Type B pancreatic cell (in vitro differentiated cells): ENCODE results near the gene SLC25A21. TPM values are rescaled to one million over a fixed set of nuclear protein-coding genes. Genes with fewer than 3 reads are reported as not detected.

Source experiments
- DNase-seq: peaks from one replicate; pipeline ENCODE4 v3.0.0; 2021; ENCODE audit warnings: mixed read lengths; ENCODE audit not compliant: unreplicated experiment; ENCODE audit errors: extremely low spot score
- H3K27ac Mint-ChIP-seq: 2 replicates; pipeline ENCODE4 v1.8.0; 2021; ENCODE audit warnings: mild to moderate bottlenecking, mixed read lengths
- H3K27me3 Mint-ChIP-seq: 2 replicates; pipeline ENCODE4 v1.8.0; 2021; ENCODE audit warnings: mixed read lengths
- H3K36me3 Mint-ChIP-seq: 2 replicates; pipeline ENCODE4 v1.8.0; 2021; ENCODE audit warnings: mixed read lengths
- H3K4me1 Mint-ChIP-seq: one replicate; pipeline ENCODE4 v1.8.0; 2021; ENCODE audit warnings: mixed read lengths; ENCODE audit not compliant: unreplicated experiment
- H3K4me3 Mint-ChIP-seq: 2 replicates; pipeline ENCODE4 v1.8.0; 2021; ENCODE audit warnings: mild to moderate bottlenecking, mixed read lengths
- H3K9me3 Mint-ChIP-seq: 2 replicates; pipeline ENCODE4 v1.8.0; 2021; ENCODE audit warnings: mixed read lengths
- total RNA-seq: library from RNA; stranded (reverse); gene quantifications from 2 replicates; pipeline ENCODE4 v1.2.1, GENCODE V29; 2021; ENCODE audit warnings: low replicate concordance
- TF ChIP-seq, protein P1 (sequence below): fragments of 200-600 bp; sonication (generic); conservative IDR thresholded peaks from 2 replicates; pipeline ENCODE4 v1.5.0; 2021; ENCODE audit warnings: antibody characterized with exemption, mild to moderate bottlenecking

Gene SLC25A21
- total RNA-seq, 1 donor from 2014 or later, result 0.58 TPM

DNA sequence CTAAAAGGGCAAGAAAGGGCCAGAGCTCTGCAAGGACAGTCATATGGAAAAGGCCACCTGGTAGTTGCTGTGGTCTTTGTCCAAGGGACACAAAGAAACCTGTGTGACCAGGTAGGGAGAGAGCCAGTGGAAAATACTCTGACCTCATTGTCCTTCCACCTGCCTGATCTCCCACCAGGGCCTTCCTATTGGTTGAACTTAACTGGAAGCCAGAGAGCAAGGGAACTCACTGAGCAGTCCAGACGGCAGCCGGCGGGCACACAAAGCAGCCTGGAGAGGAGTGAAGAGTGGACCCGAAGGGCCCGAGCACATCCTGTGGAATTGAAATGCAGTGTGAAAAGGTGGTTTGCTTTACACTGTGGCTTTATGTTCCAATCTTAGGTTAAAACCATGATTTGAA is 120.7 kb downstream of the SLC25A21 start:
- Mint-ChIP-seq H3K4me3 (no peak overlapping the region), H3K27ac (no peak overlapping the region), H3K27me3 (peaks cover 6% of the 10 kb centered on the region), H3K36me3 (no peaks in the 10 kb centered on the region), H3K9me3 (peaks cover 15% of the 10 kb centered on the region), H3K4me1 (peaks cover 11% of the 10 kb centered on the region)
- TF ChIP-seq, protein P1, sequence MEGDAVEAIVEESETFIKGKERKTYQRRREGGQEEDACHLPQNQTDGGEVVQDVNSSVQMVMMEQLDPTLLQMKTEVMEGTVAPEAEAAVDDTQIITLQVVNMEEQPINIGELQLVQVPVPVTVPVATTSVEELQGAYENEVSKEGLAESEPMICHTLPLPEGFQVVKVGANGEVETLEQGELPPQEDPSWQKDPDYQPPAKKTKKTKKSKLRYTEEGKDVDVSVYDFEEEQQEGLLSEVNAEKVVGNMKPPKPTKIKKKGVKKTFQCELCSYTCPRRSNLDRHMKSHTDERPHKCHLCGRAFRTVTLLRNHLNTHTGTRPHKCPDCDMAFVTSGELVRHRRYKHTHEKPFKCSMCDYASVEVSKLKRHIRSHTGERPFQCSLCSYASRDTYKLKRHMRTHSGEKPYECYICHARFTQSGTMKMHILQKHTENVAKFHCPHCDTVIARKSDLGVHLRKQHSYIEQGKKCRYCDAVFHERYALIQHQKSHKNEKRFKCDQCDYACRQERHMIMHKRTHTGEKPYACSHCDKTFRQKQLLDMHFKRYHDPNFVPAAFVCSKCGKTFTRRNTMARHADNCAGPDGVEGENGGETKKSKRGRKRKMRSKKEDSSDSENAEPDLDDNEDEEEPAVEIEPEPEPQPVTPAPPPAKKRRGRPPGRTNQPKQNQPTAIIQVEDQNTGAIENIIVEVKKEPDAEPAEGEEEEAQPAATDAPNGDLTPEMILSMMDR, result no peak
- DNase-seq, result no peak

GRCh38 chr14:37051153-37051552 is 121.3 kb downstream of the SLC25A21 start:
- Mint-ChIP-seq H3K36me3 (no peaks in the 10 kb centered on the region), H3K9me3 (peaks cover 11% of the 10 kb centered on the region), H3K4me1 (peaks cover 12% of the 10 kb centered on the region), H3K4me3 (no peak overlapping the region), H3K27ac (no peak overlapping the region), H3K27me3 (peaks cover 10% of the 10 kb centered on the region)
- DNase-seq, result no peak
- TF ChIP-seq, protein P1, result no peak

GRCh38 chr14:37048666-37049071 is 123.7 kb downstream of the SLC25A21 start:
- Mint-ChIP-seq H3K27me3 (peaks cover 15% of the 10 kb centered on the region), H3K36me3 (no peaks in the 10 kb centered on the region), H3K4me1 (peaks cover 12% of the 10 kb centered on the region), H3K4me3 (no peak overlapping the region), H3K9me3 (no peaks in the 10 kb centered on the region), H3K27ac (no peak overlapping the region)
- no peak for DNase-seq
- TF ChIP-seq, protein P1, result no peak

DNA sequence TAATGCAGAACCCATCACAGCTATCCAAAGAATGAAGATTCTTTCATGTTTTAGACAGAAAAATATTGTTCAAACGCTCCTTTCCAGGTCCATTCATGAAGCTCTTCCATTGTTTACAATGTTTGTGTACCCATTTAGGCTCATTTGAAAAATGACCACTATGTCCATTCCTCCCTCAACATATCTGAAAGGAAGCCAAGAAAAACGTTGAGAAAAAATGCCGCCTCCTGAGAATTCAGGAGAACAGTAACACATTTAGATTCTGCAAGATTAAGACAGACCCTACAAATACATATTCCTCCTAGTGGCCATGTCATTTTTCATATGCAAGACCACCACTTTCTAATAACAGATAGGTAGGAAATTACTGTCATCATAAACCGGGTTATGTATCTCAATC is 124.4 kb downstream of the SLC25A21 start:
- peaks cover 12% of the 10 kb centered on the region for H3K4me1 Mint-ChIP-seq
- peaks cover 20% of the 10 kb centered on the region for H3K27me3 Mint-ChIP-seq
- no peak overlapping the region for H3K4me3 Mint-ChIP-seq
- TF ChIP-seq, protein P1, result no peak
- no peak overlapping the region for H3K27ac Mint-ChIP-seq
- no peaks in the 10 kb centered on the region for H3K36me3 Mint-ChIP-seq
- DNase-seq, result no peak
- H3K9me3 Mint-ChIP-seq, result no peaks in the 10 kb centered on the region

DNA sequence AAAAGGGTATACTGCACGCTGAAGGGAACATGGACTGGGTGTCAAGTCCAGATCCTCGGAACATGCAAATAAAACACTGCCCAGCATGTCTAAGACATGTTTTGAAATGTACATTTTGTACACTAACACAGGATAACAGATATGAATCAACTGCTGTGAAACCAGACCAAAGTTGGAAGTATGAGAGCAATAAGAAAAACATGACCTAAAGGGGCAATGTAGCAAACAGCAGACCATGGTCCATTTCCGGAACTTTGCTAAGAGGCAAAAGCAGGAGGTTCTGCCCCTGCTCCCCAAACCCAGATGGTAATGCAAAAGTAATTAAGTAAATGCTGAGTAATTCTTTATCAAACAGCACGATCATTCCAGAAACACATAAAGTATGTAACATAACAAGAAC is 125.2 kb downstream of the SLC25A21 start:
- Mint-ChIP-seq H3K27me3 (peaks cover 22% of the 10 kb centered on the region), H3K27ac (no peak overlapping the region), H3K4me1 (peaks cover 12% of the 10 kb centered on the region), H3K9me3 (no peaks in the 10 kb centered on the region), H3K4me3 (no peak overlapping the region), H3K36me3 (no peaks in the 10 kb centered on the region)
- TF ChIP-seq, protein P1, result no peak
- no peak for DNase-seq

DNA sequence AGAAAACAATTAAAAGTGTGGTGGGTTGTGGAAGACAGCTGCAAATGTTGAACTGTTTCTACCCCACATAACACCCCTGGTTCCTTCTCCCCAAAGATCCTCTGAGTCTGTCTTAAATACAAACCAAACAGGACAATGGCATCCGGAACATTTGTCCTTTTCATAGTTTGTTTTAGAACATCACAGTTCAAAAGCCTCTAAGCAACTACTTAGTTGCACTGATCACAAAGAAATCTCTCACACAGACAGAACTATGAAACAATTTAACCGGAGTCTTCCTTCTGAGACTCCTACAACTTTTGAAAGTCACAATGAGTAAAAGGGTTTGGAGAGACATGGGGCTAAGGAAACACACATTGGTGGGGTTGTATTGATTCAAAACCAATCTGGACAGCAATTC is 125.6 kb downstream of the SLC25A21 start:
- Mint-ChIP-seq H3K4me1 (peaks cover 12% of the 10 kb centered on the region), H3K4me3 (no peak overlapping the region), H3K27ac (no peak overlapping the region), H3K36me3 (no peaks in the 10 kb centered on the region), H3K9me3 (no peaks in the 10 kb centered on the region), H3K27me3 (peaks cover 22% of the 10 kb centered on the region)
- no peak for DNase-seq
- TF ChIP-seq, protein P1, result no peak
